22Rv1 (cell line): ENCODE data around the gene CASP10.
"Not testable (repeated sequence)": the region's sequence is repeated elsewhere in the genome, so short reads cannot be mapped to it uniquely, and the experiment has no call there.

ENCODE experiments used
- H3K27ac ChIP-seq: fragments of 450-650 bp; 2 replicates; pipeline ENCODE4 v1.5.1; 2017
- CTCF ChIP-seq: fragments of 450-650 bp; IDR thresholded peaks from 2 replicates; pipeline ENCODE4 v1.5.1; 2017; ENCODE audit warnings: mild to moderate bottlenecking
- ZFX ChIP-seq: fragments of 450-650 bp; IDR thresholded peaks from 2 replicates; pipeline ENCODE4 v1.6.1; 2017; ENCODE audit warnings: antibody characterized with exemption, borderline replicate concordance

The CASP10 gene

GRCh38 chr2:201144101-201145051 is 38.6 kb upstream of the CASP10 start:
- TF ChIP-seq ZFX (no peak), CTCF (no peak)
- H3K27ac ChIP-seq = no peak overlapping the region

GRCh38 chr2:201148434-201148990 is 34.4 kb upstream of the CASP10 start:
- no peak for TF ChIP-seq ZFX
- no peak for TF ChIP-seq CTCF
- H3K27ac ChIP-seq = no peak overlapping the region

GRCh38 chr2:201149064-201149820 is 33.7 kb upstream of the CASP10 start:
- no peak for TF ChIP-seq ZFX
- no peak for TF ChIP-seq CTCF
- no peak overlapping the region for H3K27ac ChIP-seq

- not testable (repeated sequence) for H3K27ac ChIP-seq
Measured at GRCh38 chr2:201149821-201150165, 33.1 kb upstream of the CASP10 start.

GRCh38 chr2:201150454-201151020 is 32.4 kb upstream of the CASP10 start:
- peak overlapping the region; percentile 15; the same call in 1 of the 2 replicates for H3K27ac ChIP-seq
- TF ChIP-seq ZFX = no peak
- TF ChIP-seq CTCF = no peak

GRCh38 chr2:201151127-201151981 is 31.6 kb upstream of the CASP10 start:
- peak overlapping the region; percentile 15; the same call in 1 of the 2 replicates for H3K27ac ChIP-seq
- TF ChIP-seq ZFX (no peak), CTCF (no peak)

GRCh38 chr2:201152517-201152916 is 30.4 kb upstream of the CASP10 start:
- TF ChIP-seq CTCF (no peak), ZFX (no peak)
- no peak overlapping the region for H3K27ac ChIP-seq
